22Rv1 (cell line): ENCODE results near the gene GARRE1.

ENCODE experiments used
- CTCF ChIP-seq: fragments of 450-650 bp; IDR thresholded peaks from 2 replicates; pipeline ENCODE4 v1.5.1; 2017; ENCODE audit warnings: mild to moderate bottlenecking
- ZFX ChIP-seq: fragments of 450-650 bp; IDR thresholded peaks from 2 replicates; pipeline ENCODE4 v1.6.1; 2017; ENCODE audit warnings: antibody characterized with exemption, borderline replicate concordance

GRCh38 chr19:34229721-34230120 is 24.6 kb upstream of the GARRE1 start:
- TF ChIP-seq CTCF (no peak), ZFX (no peak)
